Neural progenitor cell (in vitro differentiated cells): Measurements from ENCODE around the gene SLC35F3. TPM values are rescaled to one million over a fixed set of nuclear protein-coding genes. Genes with fewer than 3 reads are reported as not detected.

Experiments
- DNase-seq: peaks from one replicate; pipeline ENCODE4 v3.0.0-alpha.2; 2016; ENCODE audit warnings: low spot score
- H2AFZ ChIP-seq: fragments of 200-600 bp; sonication (generic); replicated peaks from 2 replicates; pipeline ENCODE4 v1.6.1; 2016; ENCODE audit warnings: antibody characterized with exemption
- H3F3A ChIP-seq: fragments of 200-600 bp; sonication (generic); 2 replicates; pipeline ENCODE4 v1.6.1; 2016; ENCODE audit warnings: antibody characterized with exemption, low read depth
- H3K27ac ChIP-seq: fragments of 200-600 bp; sonication (generic); 2 replicates; pipeline ENCODE4 v1.5.1; 2016; ENCODE audit warnings: mild to moderate bottlenecking
- H3K27me3 ChIP-seq: fragments of 200-600 bp; sonication (generic); 2 replicates; pipeline ENCODE4 v1.6.1; 2016; ENCODE audit warnings: mild to moderate bottlenecking, moderate library complexity
- H3K36me3 ChIP-seq: fragments of 200-600 bp; sonication (generic); 2 replicates; pipeline ENCODE4 v1.5.1; 2016
- H3K4me1 ChIP-seq: fragments of 200-600 bp; sonication (generic); 2 replicates; pipeline ENCODE4 v1.6.1; 2016; ENCODE audit warnings: mixed run types
- H3K4me2 ChIP-seq: fragments of 200-600 bp; sonication (generic); 2 replicates; pipeline ENCODE4 v1.6.1; 2016
- H3K4me3 ChIP-seq: fragments of 200-600 bp; sonication (generic); 2 replicates; pipeline ENCODE4 v1.5.1; 2016
- H3K79me2 ChIP-seq: fragments of 200-600 bp; sonication (generic); 2 replicates; pipeline ENCODE4 v1.6.1; 2016; ENCODE audit warnings: low read depth
- H3K9ac ChIP-seq: fragments of 200-600 bp; sonication (generic); 2 replicates; pipeline ENCODE4 v1.6.1; 2016
- H3K9me3 ChIP-seq: fragments of 200-600 bp; sonication (generic); 2 replicates; pipeline ENCODE4 v1.5.1; 2016; ENCODE audit warnings: low read depth
- H4K20me1 ChIP-seq: fragments of 200-600 bp; sonication (generic); 2 replicates; pipeline ENCODE4 v1.6.1; 2016; ENCODE audit warnings: low read depth
- H3K27ac Mint-ChIP-seq: 3 replicates; pipeline ENCODE4 v1.8.0; 2021; ENCODE audit warnings: mixed read lengths
- H3K27me3 Mint-ChIP-seq: 2 replicates; pipeline ENCODE4 v1.8.0; 2022; ENCODE audit warnings: low read depth, mild to moderate bottlenecking, inconsistent platforms, moderate library complexity, mixed read lengths; ENCODE audit not compliant: insufficient read depth
- H3K36me3 Mint-ChIP-seq: 3 replicates; pipeline ENCODE4 v1.8.0; 2021; ENCODE audit warnings: mixed read lengths
- H3K4me1 Mint-ChIP-seq: 3 replicates; pipeline ENCODE4 v1.8.0; 2021; ENCODE audit warnings: mixed read lengths
- H3K4me3 Mint-ChIP-seq: 3 replicates; pipeline ENCODE4 v1.8.0; 2021; ENCODE audit warnings: mild to moderate bottlenecking, moderate library complexity, mixed read lengths
- H3K9me3 Mint-ChIP-seq: 3 replicates; pipeline ENCODE4 v1.8.0; 2020; ENCODE audit warnings: mixed read lengths
- EZH2 ChIP-seq: fragments of 200-600 bp; sonication (generic); IDR thresholded peaks from 2 replicates; pipeline ENCODE4 v1.6.1; 2017; ENCODE audit warnings: antibody characterized with exemption, mild to moderate bottlenecking, moderate library complexity
- EZH2phosphoT487 ChIP-seq: fragments of 200-600 bp; sonication (generic); IDR thresholded peaks from 2 replicates; pipeline ENCODE4 v1.6.1; 2017; ENCODE audit warnings: antibody characterized with exemption
- total RNA-seq: library from RNA; depleted of rRNA; stranded (reverse); fragments of >200 nt; gene quantifications from 2 replicates; pipeline ENCODE4 v1.2.3, GENCODE V29; 2015; ENCODE audit warnings: low replicate concordance
- TF ChIP-seq, protein P1 (sequence below): fragments of 200-600 bp; sonication (generic); IDR thresholded peaks from 2 replicates; pipeline ENCODE4 v1.5.1; 2017; ENCODE audit warnings: antibody characterized with exemption, mild to moderate bottlenecking

SLC35F3 gene
- total RNA-seq, 1 donor from 2014 or later, result 0.79 TPM

DNA sequence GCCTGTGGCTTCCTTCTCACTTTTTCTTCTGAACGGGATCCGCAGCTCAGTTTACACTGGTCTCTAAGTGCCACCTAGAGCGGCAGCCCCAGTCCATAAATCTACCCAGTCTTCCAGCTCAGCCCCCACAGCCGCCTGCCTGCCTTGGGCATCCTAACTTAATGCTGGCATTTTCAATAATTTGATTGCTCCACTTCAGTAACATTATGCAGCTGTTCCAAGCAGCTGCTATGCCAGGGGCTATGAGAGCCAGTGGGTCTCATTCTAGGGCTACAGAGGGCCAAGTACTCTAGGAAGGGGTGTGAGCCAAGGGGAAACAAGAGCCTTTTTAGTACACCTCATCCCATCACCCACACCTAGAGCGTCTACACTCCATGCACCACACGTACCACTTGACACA, 420.3 kb downstream of the SLC35F3 start:
- H3K4me3 ChIP-seq, result no peak overlapping the region
- Mint-ChIP-seq H3K4me1 (peaks cover 12% of the 10 kb centered on the region), H3K27me3 (peaks cover 6% of the 10 kb centered on the region), H3K4me3 (no peak overlapping the region), H3K27ac (no peak overlapping the region), H3K36me3 (no peaks in the 10 kb centered on the region), H3K9me3 (no peaks in the 10 kb centered on the region)
- no peak overlapping the region for H3K9ac ChIP-seq
- H3K4me2 ChIP-seq, result no peak overlapping the region
- DNase-seq, result no peak
- TF ChIP-seq EZH2phosphoT487, result no peak
- no peak overlapping the region for H2AFZ ChIP-seq
- H3K36me3 ChIP-seq, result no peaks in the 10 kb centered on the region
- peaks cover 12% of the 10 kb centered on the region for H3K4me1 ChIP-seq
- no peaks in the 10 kb centered on the region for H3K9me3 ChIP-seq
- no peaks in the 10 kb centered on the region for H4K20me1 ChIP-seq
- H3K79me2 ChIP-seq, result no peaks in the 10 kb centered on the region
- no peak overlapping the region for H3K27ac ChIP-seq
- no peaks in the 10 kb centered on the region for H3F3A ChIP-seq
- peaks cover 31% of the 10 kb centered on the region for H3K27me3 ChIP-seq

DNA sequence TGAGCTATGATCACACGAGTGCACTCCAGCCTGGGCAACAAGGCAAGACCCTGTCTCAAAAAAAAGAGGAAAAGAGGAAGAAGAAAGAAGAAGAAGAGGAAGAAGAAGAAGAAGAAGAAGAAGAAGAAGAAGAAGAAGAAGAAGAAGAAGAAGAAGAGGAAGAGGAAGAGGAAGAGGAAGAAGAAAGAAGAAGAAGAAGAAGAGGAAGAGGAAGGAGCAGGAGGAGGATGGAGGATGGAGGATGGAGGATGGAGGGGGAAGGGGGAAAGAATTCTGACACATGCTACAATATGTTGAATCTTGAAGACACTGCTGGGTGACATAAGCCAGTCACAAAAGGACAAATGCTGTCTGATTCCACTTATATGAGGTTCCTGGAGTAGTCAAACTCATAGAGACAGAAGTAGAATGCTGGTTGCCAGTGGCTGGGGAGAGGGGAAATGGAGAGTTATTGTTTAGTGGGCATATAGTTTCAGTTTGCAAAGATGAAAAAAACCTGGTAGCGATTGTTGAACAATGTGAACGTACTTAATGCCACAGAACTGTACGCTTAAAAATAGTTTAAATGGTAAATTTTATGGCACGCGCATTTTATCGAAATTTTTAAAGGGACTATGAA, 421.5 kb downstream of the SLC35F3 start:
- H3K27me3 Mint-ChIP-seq, result peaks cover 6% of the 10 kb centered on the region
- no peak overlapping the region for H3K9ac ChIP-seq
- TF ChIP-seq EZH2 (no peak), EZH2phosphoT487 (no peak)
- TF ChIP-seq, protein P1, sequence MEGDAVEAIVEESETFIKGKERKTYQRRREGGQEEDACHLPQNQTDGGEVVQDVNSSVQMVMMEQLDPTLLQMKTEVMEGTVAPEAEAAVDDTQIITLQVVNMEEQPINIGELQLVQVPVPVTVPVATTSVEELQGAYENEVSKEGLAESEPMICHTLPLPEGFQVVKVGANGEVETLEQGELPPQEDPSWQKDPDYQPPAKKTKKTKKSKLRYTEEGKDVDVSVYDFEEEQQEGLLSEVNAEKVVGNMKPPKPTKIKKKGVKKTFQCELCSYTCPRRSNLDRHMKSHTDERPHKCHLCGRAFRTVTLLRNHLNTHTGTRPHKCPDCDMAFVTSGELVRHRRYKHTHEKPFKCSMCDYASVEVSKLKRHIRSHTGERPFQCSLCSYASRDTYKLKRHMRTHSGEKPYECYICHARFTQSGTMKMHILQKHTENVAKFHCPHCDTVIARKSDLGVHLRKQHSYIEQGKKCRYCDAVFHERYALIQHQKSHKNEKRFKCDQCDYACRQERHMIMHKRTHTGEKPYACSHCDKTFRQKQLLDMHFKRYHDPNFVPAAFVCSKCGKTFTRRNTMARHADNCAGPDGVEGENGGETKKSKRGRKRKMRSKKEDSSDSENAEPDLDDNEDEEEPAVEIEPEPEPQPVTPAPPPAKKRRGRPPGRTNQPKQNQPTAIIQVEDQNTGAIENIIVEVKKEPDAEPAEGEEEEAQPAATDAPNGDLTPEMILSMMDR, result no peak
- H3K36me3 Mint-ChIP-seq, result no peaks in the 10 kb centered on the region
- no peaks in the 10 kb centered on the region for H3K9me3 ChIP-seq
- H3K27ac ChIP-seq, result no peak overlapping the region
- no peaks in the 10 kb centered on the region for H4K20me1 ChIP-seq
- H3K4me2 ChIP-seq, result peak overlapping the region; percentile 58
- H3F3A ChIP-seq, result no peaks in the 10 kb centered on the region
- H3K27ac Mint-ChIP-seq, result no peak overlapping the region
- H2AFZ ChIP-seq, result peak overlapping the region; percentile 92
- no peaks in the 10 kb centered on the region for H3K9me3 Mint-ChIP-seq
- no peaks in the 10 kb centered on the region for H3K36me3 ChIP-seq
- peaks cover 31% of the 10 kb centered on the region for H3K27me3 ChIP-seq
- H3K4me1 ChIP-seq, result peaks cover 12% of the 10 kb centered on the region
- peaks cover 12% of the 10 kb centered on the region for H3K4me1 Mint-ChIP-seq
- H3K4me3 Mint-ChIP-seq, result no peak overlapping the region
- H3K4me3 ChIP-seq, result peak overlapping the region; percentile 34
- H3K79me2 ChIP-seq, result no peaks in the 10 kb centered on the region
- DNase-seq, result no peak

DNA sequence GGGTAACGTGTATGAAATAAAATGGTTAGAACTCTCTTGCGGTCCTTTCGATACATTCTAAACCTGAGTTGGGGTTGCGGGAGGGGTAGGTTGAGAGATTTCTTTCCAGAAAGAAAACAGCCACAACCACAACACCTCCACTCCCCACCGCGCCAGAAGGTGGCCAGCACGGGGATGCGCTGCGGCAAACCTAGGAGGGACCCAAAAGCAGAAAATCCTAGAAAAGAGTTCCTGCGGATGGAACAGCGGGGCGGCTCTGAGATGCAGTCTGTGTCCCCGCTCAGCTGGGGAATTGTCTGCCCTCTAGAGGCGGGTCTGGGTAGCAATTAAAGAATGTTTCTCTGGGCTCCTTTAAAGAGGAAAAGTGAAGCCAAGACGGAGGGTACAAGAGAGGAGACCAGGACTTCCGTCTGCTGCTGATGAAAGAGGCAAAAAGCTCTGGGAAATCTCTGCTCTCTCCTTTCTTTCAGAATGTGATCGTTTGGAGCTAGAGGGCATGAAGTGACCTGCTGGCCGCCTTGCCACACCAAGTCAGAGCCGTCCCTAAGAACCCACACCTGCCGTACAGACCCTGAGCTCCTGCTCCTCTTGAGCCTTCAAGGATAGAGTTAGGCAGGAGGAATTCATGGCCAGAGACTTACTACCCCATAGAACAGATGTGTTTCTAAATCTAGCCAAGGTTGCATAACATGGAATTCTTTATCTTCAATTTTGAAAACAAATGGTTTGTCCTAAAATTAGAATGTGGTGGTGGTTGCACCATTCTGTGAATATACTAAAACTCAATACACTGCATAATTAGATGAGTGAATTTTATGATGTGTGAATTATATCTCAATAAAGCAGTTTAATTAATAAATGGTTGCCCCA, 422.3 kb downstream of the SLC35F3 start:
- no peaks in the 10 kb centered on the region for H3K9me3 Mint-ChIP-seq
- H3K4me1 Mint-ChIP-seq, result peaks cover 13% of the 10 kb centered on the region
- Histone ChIP-seq H3K4me2 (peak overlapping the region; percentile 58), H3K27ac (no peak overlapping the region), H3K36me3 (no peaks in the 10 kb centered on the region), H3K79me2 (no peaks in the 10 kb centered on the region), H3K27me3 (peaks cover 31% of the 10 kb centered on the region), H4K20me1 (no peaks in the 10 kb centered on the region), H2AFZ (peak overlapping the region; percentile 92), H3K9ac (no peak overlapping the region), H3K9me3 (no peaks in the 10 kb centered on the region), H3K4me1 (peaks cover 12% of the 10 kb centered on the region), H3F3A (no peaks in the 10 kb centered on the region), H3K4me3 (peak overlapping the region; percentile 34)
- no peak overlapping the region for H3K4me3 Mint-ChIP-seq
- peak; percentile 80 for DNase-seq
- no peak overlapping the region for H3K27ac Mint-ChIP-seq
- TF ChIP-seq, protein P1, result peak; percentile 81
- no peak for TF ChIP-seq EZH2
- H3K36me3 Mint-ChIP-seq, result no peaks in the 10 kb centered on the region
- peaks cover 6% of the 10 kb centered on the region for H3K27me3 Mint-ChIP-seq
